Sigmoid colon (tissue), 4 donors: ENCODE results near the gene GPX3.

ENCODE experiments used
- POLR2A ChIP-seq, 2 donors: fragments of 450-650 bp; IDR thresholded peaks; one replicate each; pipeline ENCODE4 v1.6.1; 2016; ENCODE audit warnings: antibody characterized with exemption in 2 of 2, mild to moderate bottlenecking in 2 of 2, moderate library complexity in 2 of 2
- POLR2AphosphoS5 ChIP-seq, 4 donors: sonication (generic); formaldehyde crosslinking; IDR thresholded peaks; one replicate each; pipeline ENCODE4 v1.6.1; 2017; ENCODE audit warnings: antibody characterized with exemption in 4 of 4
- TF ChIP-seq, protein P1 (sequence below), 4 experiments: fragments of 450-650 bp in 3 of 4; fragments of 200-600 bp in 1 of 4; IDR thresholded peaks; one replicate each; pipeline ENCODE4 v1.5.1; 2016 to 2019; ENCODE audit warnings: antibody characterized with exemption in 4 of 4, mild to moderate bottlenecking in 3 of 4, moderate library complexity in 2 of 4

DNA sequence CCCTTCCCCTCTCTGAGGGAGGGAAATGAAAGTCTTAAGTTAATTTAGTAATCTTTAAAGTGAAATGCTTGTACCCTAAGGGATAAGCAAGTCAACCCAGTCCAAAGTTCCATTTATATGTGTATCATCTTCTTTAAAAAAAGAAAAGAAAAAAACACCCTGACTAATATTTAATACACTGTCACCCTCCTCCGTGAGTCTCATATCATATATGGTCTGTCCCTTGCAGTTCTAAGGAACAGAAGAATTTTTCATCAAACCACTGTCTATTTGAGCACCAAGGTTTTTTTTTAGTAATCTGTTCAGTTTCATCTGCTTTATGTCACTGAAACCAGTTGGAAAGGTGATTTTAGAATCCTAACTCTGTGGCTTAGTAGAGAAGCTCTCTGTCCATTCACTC is 45.2 kb downstream of the GPX3 start:
- TF ChIP-seq, protein P1, sequence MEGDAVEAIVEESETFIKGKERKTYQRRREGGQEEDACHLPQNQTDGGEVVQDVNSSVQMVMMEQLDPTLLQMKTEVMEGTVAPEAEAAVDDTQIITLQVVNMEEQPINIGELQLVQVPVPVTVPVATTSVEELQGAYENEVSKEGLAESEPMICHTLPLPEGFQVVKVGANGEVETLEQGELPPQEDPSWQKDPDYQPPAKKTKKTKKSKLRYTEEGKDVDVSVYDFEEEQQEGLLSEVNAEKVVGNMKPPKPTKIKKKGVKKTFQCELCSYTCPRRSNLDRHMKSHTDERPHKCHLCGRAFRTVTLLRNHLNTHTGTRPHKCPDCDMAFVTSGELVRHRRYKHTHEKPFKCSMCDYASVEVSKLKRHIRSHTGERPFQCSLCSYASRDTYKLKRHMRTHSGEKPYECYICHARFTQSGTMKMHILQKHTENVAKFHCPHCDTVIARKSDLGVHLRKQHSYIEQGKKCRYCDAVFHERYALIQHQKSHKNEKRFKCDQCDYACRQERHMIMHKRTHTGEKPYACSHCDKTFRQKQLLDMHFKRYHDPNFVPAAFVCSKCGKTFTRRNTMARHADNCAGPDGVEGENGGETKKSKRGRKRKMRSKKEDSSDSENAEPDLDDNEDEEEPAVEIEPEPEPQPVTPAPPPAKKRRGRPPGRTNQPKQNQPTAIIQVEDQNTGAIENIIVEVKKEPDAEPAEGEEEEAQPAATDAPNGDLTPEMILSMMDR (IDR thresholded peaks at IDR 0.05) = no peak
- TF ChIP-seq POLR2A (IDR thresholded peaks at IDR 0.05) (no peak), POLR2AphosphoS5 (IDR thresholded peaks at IDR 0.05) (no peak)
